Transverse colon (tissue), 4 donors: ENCODE measurements around the gene C2orf92.

Experiments used
- CTCF ChIP-seq, 5 experiments: fragments of 200-600 bp in 3 of 5; fragments of 450-650 bp in 2 of 5; sonication (generic) in 3 of 5; IDR thresholded peaks; 1 replicate in 2 of 5; 2 replicates in 3 of 5; pipeline ENCODE4 v1.5.1; 2016 to 2017; ENCODE audit warnings: antibody characterized with exemption in 5 of 5, inconsistent platforms in 3 of 5, mild to moderate bottlenecking in 2 of 5, moderate library complexity in 1 of 5
- EP300 ChIP-seq: sonication (generic); formaldehyde crosslinking; IDR thresholded peaks from one replicate; pipeline ENCODE4 v1.6.1; 2017; ENCODE audit warnings: antibody characterized with exemption, low read depth
- POLR2A ChIP-seq: fragments of 450-650 bp; IDR thresholded peaks from one replicate; pipeline ENCODE4 v1.6.1; 2016; ENCODE audit warnings: antibody characterized with exemption, mild to moderate bottlenecking, moderate library complexity
- POLR2AphosphoS5 ChIP-seq, 3 donors: sonication (generic); formaldehyde crosslinking; IDR thresholded peaks; one replicate each; pipeline ENCODE4 v1.6.1; 2016; ENCODE audit warnings: antibody characterized with exemption in 3 of 3

- TF ChIP-seq CTCF (IDR thresholded peaks at IDR 0.05) (no peak), POLR2AphosphoS5 (IDR thresholded peaks at IDR 0.05) (no peak), POLR2A (no peak), EP300 (no peak)
These were observed 7.6 kb upstream of the C2orf92 start for GRCh38 chr2:97661927-97662326.
